Hematopoietic multipotent progenitor cell (in vitro differentiated cells): Measurements from ENCODE around the gene LINC00237. TPM values are rescaled to one million over a fixed set of nuclear protein-coding genes. Genes with fewer than 3 reads are reported as not detected.
A peak's percentile ranks its signal among the peaks of the same experiment; 100 is the strongest.

Experiments
- DNase-seq, 3 donors: peaks; one replicate each; pipeline ENCODE4 v3.0.0-alpha.2; 2011 to 2015; ENCODE audit warnings: low read depth in 2 of 3, low spot score in 2 of 3
- small RNA-seq: library from RNA; depleted of rRNA; stranded (forward); fragments of <200 nt; gene quantifications from one replicate; pipeline ENCODE3, GENCODE V24; 2012
- total RNA-seq: library from RNA; depleted of rRNA; stranded (reverse); fragments of >200 nt; gene quantifications from one replicate; pipeline ENCODE4 v1.2.3, GENCODE V29; 2012

Gene LINC00237
- total RNA-seq, 1 donor = not detected

GRCh38 chr20:21052686-21053001 is 53.5 kb downstream of the LINC00237 start:
- no peak for DNase-seq

DNA sequence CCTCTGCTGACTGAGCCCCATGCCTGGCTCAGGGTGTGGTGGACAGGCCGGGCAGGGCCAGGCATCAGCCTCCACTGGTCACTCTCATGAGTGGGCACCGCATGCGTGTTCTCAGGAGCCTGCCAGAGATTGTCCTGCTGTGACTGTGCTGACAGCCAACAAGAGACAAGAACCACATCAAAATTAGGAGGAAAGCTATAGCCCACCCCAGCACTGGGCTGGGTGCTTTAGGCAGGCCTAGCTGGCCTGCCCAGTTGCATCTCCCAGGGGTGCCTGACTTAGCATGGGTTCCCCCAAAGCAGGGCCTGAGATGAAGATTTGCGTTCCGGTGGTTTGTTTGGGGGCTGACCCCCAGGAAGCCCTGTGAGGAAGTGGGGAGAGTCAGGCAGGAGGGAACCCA is 53.9 kb downstream of the LINC00237 start:
- no peak for DNase-seq

GRCh38 chr20:21050710-21051109 is 55.4 kb downstream of the LINC00237 start:
- DNase-seq = no peak

- DNase-seq = no peak
Measured at GRCh38 chr20:21049305-21049828, 56.8 kb downstream of the LINC00237 start.

DNA sequence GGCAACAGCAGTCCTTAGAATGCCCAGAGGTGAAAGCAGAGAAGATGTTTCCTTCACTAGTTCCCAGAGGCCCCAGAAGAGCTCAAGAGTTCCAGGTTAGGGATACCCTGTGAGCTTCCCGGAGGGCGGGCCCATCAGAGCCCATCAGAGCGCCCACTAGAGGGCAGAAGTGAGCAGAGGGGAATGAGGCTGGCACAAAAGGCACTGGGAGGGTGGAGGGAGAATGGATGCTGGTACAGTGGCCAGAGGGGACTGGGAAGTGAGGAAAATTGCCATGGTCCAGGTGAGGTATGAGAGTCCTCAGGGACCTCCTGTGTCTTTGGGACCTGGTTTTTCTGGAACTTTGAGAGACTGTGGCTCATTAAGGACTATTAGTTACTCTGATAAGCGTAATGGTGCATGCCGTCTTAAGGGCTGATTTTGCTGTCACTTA is 57.3 kb downstream of the LINC00237 start:
- peak in 2 of 3 donors; percentile 19 to 49 for DNase-seq

DNA sequence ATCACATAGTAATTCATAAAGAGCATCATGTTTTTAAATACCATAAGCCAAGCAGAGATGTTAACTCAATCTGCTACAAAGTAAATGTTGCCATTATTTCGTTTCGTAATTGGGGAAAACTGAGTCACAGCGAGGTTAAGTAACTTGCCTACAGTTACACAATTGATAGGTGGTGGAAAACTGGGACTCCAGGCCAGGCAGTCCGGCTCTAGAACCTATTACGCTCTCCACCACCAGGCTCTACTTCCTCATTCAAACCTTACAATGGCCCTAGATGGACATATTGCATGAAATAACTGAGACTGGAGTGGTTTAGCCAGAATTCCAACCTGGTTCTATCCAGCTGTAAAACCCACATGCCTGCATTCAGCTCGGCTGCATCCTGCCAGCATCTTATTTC is 58.2 kb downstream of the LINC00237 start:
- DNase-seq = no peak

GRCh38 chr20:21046413-21047070 is 59.6 kb downstream of the LINC00237 start:
- DNase-seq = no peak

Small RNAs within 50 kb of the gene (small RNA-seq; reads per million reads assigned to genes)
- not detected for gene RNA5SP477

Other genes starting within 250 kb of the LINC00237 start
- 4.8 TPM for gene KIZ, start 19.7 kb upstream of the LINC00237 start, total RNA-seq
- gene XRN2, start 197.0 kb upstream of the LINC00237 start, total RNA-seq = 46.6 TPM